Osteoblast (primary cell): Measurements from ENCODE around the gene STX8. TPM values are rescaled to one million over a fixed set of nuclear protein-coding genes. Genes with fewer than 3 reads are reported as not detected.
A peak's percentile ranks its signal among the peaks of the same experiment; 100 is the strongest.

Experiments
- DNase-seq: peaks from one replicate; pipeline ENCODE4 v3.0.0; 2011; ENCODE audit warnings: low spot score, mixed read lengths; ENCODE audit not compliant: insufficient read length; ENCODE audit errors: missing footprints
- H2AFZ ChIP-seq: 2 replicates; pipeline ENCODE4 v1.6.0; 2011; ENCODE audit warnings: mild to moderate bottlenecking, low read length
- H3K27ac ChIP-seq: 2 replicates; pipeline ENCODE4 v1.5.1; 2011; ENCODE audit warnings: mild to moderate bottlenecking, low read depth, low read length, moderate library complexity
- H3K27me3 ChIP-seq: 2 replicates; pipeline ENCODE4 v1.6.0; 2012; ENCODE audit warnings: mild to moderate bottlenecking, control low read depth, inconsistent platforms, low read length, moderate library complexity; ENCODE audit not compliant: insufficient read depth
- H3K36me3 ChIP-seq: 2 replicates; pipeline ENCODE4 v1.5.1; 2011; ENCODE audit warnings: mild to moderate bottlenecking, low read length, control low read depth, moderate library complexity; ENCODE audit not compliant: insufficient read depth
- H3K4me1 ChIP-seq: 2 replicates; pipeline ENCODE4 v1.5.1; 2011; ENCODE audit warnings: mild to moderate bottlenecking, low read length, control low read depth, moderate library complexity; ENCODE audit not compliant: insufficient read depth
- H3K4me2 ChIP-seq: 2 replicates; pipeline ENCODE4 v1.6.0; 2011; ENCODE audit warnings: mild to moderate bottlenecking, low read length; ENCODE audit not compliant: insufficient read depth
- H3K4me3 ChIP-seq: fragments of 200-600 bp; sonication (generic); 3 replicates; pipeline ENCODE4 v1.5.1; 2012; ENCODE audit warnings: mild to moderate bottlenecking, low read length, inconsistent platforms; ENCODE audit not compliant: insufficient read depth
- H3K79me2 ChIP-seq: 2 replicates; pipeline ENCODE4 v1.6.0; 2012; ENCODE audit warnings: mild to moderate bottlenecking, low read length, control low read depth, inconsistent platforms; ENCODE audit not compliant: insufficient read depth
- H3K9me3 ChIP-seq: 2 replicates; pipeline ENCODE4 v1.5.1; 2011; ENCODE audit warnings: low read depth, low read length, control low read depth
- H4K20me1 ChIP-seq: 2 replicates; pipeline ENCODE4 v1.6.0; 2012; ENCODE audit warnings: mild to moderate bottlenecking, low read length, control low read depth; ENCODE audit not compliant: insufficient read depth
- total RNA-seq: library from RNA; depleted of rRNA; stranded (reverse); fragments of >200 nt; gene quantifications from 2 replicates; pipeline ENCODE4 v1.2.3, GENCODE V29; 2012
- TF ChIP-seq, protein P1 (sequence below): IDR thresholded peaks from 2 replicates; pipeline ENCODE4 v1.5.1; 2011; ENCODE audit warnings: mild to moderate bottlenecking, low read depth, low read length, moderate library complexity; ENCODE audit errors: extremely low read depth

Gene STX8
- total RNA-seq, 1 donor: 72.7 TPM

DNA sequence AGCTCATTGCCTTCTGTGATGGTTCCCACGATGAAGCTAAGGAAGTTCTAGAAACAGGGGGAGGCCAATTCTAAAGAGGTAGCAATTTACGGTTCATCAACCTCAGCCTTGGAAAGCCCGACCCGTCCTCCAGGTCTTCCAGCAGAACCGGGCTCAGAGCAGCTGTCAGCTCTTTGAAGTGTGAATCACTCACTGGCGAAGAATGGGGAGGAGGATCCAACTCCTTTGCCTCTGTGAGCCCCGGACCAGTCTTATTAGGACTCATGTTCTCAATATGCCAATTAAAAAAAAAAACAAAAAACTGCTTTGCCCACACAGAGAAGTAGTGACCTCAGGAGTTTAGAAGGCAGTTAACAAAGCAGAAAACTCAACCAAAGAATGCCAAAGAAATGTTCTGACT, 31.4 kb downstream of the STX8 start:
- Histone ChIP-seq H3K79me2 (no peaks in the 10 kb centered on the region), H3K4me1 (no peaks in the 10 kb centered on the region), H4K20me1 (no peaks in the 10 kb centered on the region), H3K36me3 (no peaks in the 10 kb centered on the region), H2AFZ (no peak overlapping the region), H3K4me2 (no peak overlapping the region), H3K4me3 (no peak overlapping the region), H3K27ac (no peak overlapping the region), H3K9me3 (no peaks in the 10 kb centered on the region), H3K27me3 (no peaks in the 10 kb centered on the region)
- TF ChIP-seq, protein P1, sequence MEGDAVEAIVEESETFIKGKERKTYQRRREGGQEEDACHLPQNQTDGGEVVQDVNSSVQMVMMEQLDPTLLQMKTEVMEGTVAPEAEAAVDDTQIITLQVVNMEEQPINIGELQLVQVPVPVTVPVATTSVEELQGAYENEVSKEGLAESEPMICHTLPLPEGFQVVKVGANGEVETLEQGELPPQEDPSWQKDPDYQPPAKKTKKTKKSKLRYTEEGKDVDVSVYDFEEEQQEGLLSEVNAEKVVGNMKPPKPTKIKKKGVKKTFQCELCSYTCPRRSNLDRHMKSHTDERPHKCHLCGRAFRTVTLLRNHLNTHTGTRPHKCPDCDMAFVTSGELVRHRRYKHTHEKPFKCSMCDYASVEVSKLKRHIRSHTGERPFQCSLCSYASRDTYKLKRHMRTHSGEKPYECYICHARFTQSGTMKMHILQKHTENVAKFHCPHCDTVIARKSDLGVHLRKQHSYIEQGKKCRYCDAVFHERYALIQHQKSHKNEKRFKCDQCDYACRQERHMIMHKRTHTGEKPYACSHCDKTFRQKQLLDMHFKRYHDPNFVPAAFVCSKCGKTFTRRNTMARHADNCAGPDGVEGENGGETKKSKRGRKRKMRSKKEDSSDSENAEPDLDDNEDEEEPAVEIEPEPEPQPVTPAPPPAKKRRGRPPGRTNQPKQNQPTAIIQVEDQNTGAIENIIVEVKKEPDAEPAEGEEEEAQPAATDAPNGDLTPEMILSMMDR: no peak
- no peak for DNase-seq

- TF ChIP-seq, protein P1: no peak
- Histone ChIP-seq H3K27ac (no peak overlapping the region), H4K20me1 (no peaks in the 10 kb centered on the region), H3K27me3 (no peaks in the 10 kb centered on the region), H3K4me1 (no peaks in the 10 kb centered on the region), H3K4me3 (no peak overlapping the region), H3K4me2 (no peak overlapping the region), H2AFZ (no peak overlapping the region), H3K79me2 (no peaks in the 10 kb centered on the region), H3K9me3 (no peaks in the 10 kb centered on the region), H3K36me3 (no peaks in the 10 kb centered on the region)
- no peak for DNase-seq
Observed at GRCh38 chr17:9541718-9542117, 33.9 kb downstream of the STX8 start.

DNA sequence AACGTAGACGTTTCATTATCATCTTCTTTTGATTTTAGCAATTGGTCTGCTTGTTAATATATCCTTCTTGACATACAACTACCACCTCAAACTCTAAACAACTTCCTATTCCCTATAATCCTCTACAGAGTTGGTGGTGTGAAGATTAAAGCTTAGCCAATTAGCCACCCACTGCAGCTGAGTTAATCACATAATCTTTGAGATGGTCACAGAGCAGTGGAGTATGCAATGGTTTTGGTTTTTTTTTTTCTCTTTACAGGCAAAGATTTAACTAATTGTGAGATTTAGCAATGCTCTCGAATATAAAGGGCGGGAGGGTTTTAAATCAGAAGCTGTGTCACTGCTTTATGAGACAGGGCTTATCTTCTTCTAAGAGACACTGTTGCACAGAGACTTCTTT, 37.0 kb downstream of the STX8 start:
- Histone ChIP-seq H3K4me1 (no peaks in the 10 kb centered on the region), H3K4me3 (no peak overlapping the region), H2AFZ (no peak overlapping the region), H3K36me3 (no peaks in the 10 kb centered on the region), H4K20me1 (no peaks in the 10 kb centered on the region), H3K79me2 (no peaks in the 10 kb centered on the region), H3K27ac (no peak overlapping the region), H3K4me2 (no peak overlapping the region), H3K27me3 (no peaks in the 10 kb centered on the region), H3K9me3 (no peaks in the 10 kb centered on the region)
- TF ChIP-seq, protein P1: no peak
- DNase-seq: peak; percentile 17

DNA sequence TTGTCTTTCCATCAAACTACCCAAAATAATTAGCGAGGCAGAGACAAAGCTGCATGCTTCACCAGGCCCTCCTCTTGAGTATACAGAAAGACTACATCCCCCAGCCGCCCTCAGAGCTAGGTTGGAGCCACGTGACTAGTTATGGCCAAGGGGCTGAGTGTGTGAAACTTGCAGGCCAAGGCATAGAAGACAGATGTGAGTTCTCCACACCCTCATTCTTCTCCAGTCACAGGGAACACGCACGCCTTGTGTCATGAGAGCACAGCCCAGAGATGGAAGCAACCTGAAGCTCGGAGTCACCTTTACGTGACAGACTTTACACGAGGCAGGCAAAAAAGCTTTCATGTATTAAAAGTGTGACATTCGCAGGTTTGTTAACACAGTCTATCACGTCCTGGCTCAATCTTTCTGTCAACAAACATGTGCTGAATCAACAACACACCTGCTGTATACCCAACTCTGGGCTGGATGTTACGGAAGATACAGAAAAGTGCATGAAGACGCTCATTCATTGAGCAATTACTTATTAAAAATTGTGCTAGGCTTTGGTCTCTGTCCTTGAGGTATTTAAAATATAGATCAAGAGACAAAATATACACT, 38.3 kb downstream of the STX8 start:
- Histone ChIP-seq H3K27me3 (no peaks in the 10 kb centered on the region), H3K4me3 (no peak overlapping the region), H3K4me2 (no peak overlapping the region), H3K4me1 (no peaks in the 10 kb centered on the region), H2AFZ (no peak overlapping the region), H3K27ac (no peak overlapping the region), H3K36me3 (no peaks in the 10 kb centered on the region), H3K9me3 (no peaks in the 10 kb centered on the region), H4K20me1 (no peaks in the 10 kb centered on the region), H3K79me2 (no peaks in the 10 kb centered on the region)
- no peak for DNase-seq
- TF ChIP-seq, protein P1: no peak
